ENCODE results near the gene FOXP4.

The FOXP4 gene

GRCh38 chr6:41502566-41502916 lies 43.6 kb upstream of the FOXP4 start:
- no peaks in the 10 kb centered on the region for H3K27me3 ChIP-seq
- H3K4me3 ChIP-seq: no peak overlapping the region
- no peak for TF ChIP-seq CTCF (IDR thresholded peaks at IDR 0.05)
- DNase-seq: no peak
- intact Hi-C loops (cut with DNase I; ENCODE audit: low total_unique reads): loop anchor here (5.0 kb wide), 1 partner anchor 75 kb away; no protein-coding TSS in a partner anchor
- peak overlapping the region; percentile 30 to 95 for H3K27ac ChIP-seq
- no peaks in the 10 kb centered on the region for H3K9me3 ChIP-seq
- peaks cover 5 to 38% (median 29%) of the 10 kb centered on the region in 4 donors for H3K4me1 ChIP-seq
- H3K36me3 ChIP-seq: no peaks in the 10 kb centered on the region

GRCh38 chr6:41502917-41503671 lies 43.1 kb upstream of the FOXP4 start:
- H3K27me3 ChIP-seq: peaks cover 0 to 3% of the 10 kb centered on the region in 2 donors
- peak; percentile 49 to 72 for DNase-seq

GRCh38 chr6:41503827-41504465 lies 42.2 kb upstream of the FOXP4 start:
- peak overlapping the region; percentile 86 to 95 for H3K27ac ChIP-seq
- H3K36me3 ChIP-seq: no peaks in the 10 kb centered on the region
- intact Hi-C loops (cut with DNase I; ENCODE audit: low total_unique reads): loop anchor here (2.0 to 5.0 kb wide), 2 partner anchors 33 to 77 kb away; no protein-coding TSS in a partner anchor
- peak; percentile 28 to 74 for DNase-seq
- no peak for TF ChIP-seq CTCF (IDR thresholded peaks at IDR 0.05)
- no peaks in the 10 kb centered on the region for H3K9me3 ChIP-seq
- peak overlapping the region; percentile 50 to 55 for H3K4me3 ChIP-seq
- H3K4me1 ChIP-seq: peaks cover 5 to 38% (median 29%) of the 10 kb centered on the region in 4 donors
- H3K27me3 ChIP-seq: peaks cover 0 to 7% of the 10 kb centered on the region in 2 donors

More at GRCh38 chr6:41502917-41503671, 43.1 kb upstream of the FOXP4 start:
- H3K4me3 ChIP-seq: peak overlapping the region; percentile 50 to 55
- intact Hi-C loops (cut with DNase I; ENCODE audit: low total_unique reads): loop anchor here (5.0 kb wide), 1 partner anchor 76 kb away; no protein-coding TSS in a partner anchor
- TF ChIP-seq CTCF (IDR thresholded peaks at IDR 0.05): no peak
- H3K9me3 ChIP-seq: no peaks in the 10 kb centered on the region
- H3K4me1 ChIP-seq: peaks cover 5 to 38% (median 29%) of the 10 kb centered on the region in 4 donors
- peak overlapping the region; percentile 30 to 95 for H3K27ac ChIP-seq
- no peaks in the 10 kb centered on the region for H3K36me3 ChIP-seq

GRCh38 chr6:41504466-41505121 lies 41.6 kb upstream of the FOXP4 start:
- DNase-seq: no peak
- Histone ChIP-seq H3K4me3 (peak overlapping the region; percentile 50 to 55), H3K4me1 (peaks cover 5 to 38% (median 29%) of the 10 kb centered on the region in 4 donors), H3K9me3 (no peaks in the 10 kb centered on the region), H3K36me3 (no peaks in the 10 kb centered on the region), H3K27ac (peak overlapping the region; percentile 86 to 95), H3K27me3 (peaks cover 0 to 7% of the 10 kb centered on the region in 2 donors)
- no peak for TF ChIP-seq CTCF (IDR thresholded peaks at IDR 0.05)
- intact Hi-C loops (cut with DNase I; ENCODE audit: low total_unique reads): loop anchor here (2.0 to 5.0 kb wide), 2 partner anchors 34 to 77 kb away; no protein-coding TSS in a partner anchor
